Stimulated activated naive CD4-positive, alpha-beta T cell treated with Interleukin-2 at 50 U/mL for 16 hours (primary cell): ENCODE data around the gene FAM32A.

Experiments
- DNase-seq: peaks from one replicate; lab custom pipeline; 2025; lab: John Stamatoyannopoulos, UW

The FAM32A gene

DNA sequence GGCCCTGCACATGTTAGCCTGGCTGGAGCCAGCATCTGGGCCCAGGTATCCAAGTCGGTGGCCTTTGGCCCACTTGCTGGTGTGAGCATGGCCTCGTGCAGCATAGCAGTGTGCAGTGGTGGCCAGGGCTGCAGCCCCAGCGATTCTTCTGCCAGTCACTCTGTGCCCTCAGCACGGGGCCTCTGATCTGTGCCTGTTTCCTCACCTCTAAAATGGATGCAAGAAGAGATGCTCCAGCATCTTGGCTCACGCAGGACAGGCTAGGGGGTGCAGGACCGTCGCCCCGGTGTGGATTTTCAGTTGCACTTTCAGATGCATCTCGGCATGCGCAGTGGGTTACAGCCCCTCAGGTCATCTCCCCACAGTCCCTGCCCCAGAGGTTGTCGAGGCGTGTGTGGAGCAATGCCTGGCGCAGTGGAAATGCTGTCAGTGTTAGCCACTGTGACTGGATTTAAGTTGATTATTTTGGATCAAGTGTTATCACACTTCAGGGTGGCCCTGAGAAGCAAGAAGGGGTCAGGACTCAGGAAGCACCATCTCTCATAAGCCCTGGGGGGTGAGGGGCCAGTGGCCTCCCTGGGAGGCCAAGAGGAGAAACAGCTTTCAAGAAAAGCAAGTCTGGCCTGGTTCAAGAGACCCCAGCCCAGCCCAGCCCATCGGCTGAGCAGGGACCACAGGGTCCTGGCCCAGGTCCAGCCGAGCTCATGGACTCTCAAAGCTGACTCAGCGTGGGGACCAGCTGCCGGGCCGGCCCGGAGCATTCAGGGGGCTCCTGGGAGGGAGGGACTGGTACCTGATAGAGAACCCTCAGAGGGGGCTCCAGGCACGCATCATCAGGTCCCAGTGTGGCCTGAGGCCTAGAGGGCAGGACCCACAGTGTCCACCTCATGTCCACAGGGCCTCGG lies 40.3 kb downstream of the FAM32A start:
- no peak for DNase-seq

DNA sequence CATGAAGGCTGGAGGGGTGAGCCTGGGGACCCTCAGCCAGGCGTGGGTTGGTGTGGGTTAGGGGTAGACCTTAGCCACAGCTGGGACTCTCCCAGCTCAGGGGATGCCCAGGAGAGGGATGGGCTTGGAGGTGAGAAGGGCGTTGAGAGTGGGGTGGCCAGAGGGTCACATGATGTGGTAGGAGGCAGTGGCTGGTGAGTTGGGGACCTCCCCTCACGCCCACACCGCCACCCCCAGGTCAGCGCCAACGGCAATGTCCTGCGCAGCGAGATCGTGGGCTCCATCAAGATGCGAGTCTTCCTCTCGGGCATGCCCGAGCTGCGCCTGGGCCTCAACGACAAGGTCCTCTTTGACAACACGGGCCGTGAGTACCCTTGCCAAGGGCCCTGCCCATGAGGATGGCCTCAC lies 41.0 kb downstream of the FAM32A start:
- DNase-seq: no peak

DNA sequence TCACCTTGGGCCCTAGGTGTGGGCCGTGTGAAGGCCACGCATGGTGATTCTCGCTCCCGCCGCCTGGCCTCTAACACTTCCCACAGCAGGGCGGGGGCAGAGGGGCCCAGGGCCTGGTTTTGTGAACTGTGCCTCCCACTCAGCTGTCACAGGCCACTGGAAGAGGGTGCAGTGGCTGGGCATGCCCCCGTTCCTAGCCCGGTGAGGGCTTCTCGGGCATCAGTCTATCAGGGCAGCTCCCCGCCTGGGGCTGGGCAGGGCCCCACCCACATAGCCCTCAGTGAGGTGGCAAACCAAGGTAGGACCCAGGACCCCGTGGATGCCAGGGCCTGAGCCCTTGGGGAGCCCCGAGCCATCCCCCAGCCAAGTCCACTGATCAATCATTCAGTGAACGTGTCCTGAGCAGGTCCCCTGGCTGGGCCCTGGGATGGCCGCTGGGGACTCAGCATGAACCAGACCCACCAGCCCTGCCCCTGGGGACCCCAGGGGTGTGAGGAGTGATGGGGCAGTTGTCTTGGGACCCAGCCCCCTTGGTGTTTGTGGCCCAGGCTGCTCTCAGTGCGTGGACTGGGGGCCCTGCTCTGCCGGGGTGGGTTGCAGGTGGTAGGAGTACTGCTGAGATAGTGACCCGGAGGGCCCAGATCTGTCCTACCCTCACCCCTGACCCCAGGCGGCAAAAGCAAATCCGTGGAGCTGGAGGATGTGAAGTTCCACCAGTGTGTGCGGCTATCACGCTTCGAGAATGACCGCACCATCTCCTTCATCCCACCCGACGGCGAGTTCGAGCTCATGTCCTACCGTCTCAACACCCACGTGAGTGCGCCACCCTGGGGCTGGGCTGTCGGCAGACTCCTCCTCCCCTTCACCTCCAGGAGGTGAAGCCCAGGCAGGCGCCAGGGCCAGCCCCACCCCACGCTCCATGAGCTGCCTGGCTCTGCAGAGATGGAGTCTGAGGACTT lies 41.9 kb downstream of the FAM32A start:
- no peak for DNase-seq

DNA sequence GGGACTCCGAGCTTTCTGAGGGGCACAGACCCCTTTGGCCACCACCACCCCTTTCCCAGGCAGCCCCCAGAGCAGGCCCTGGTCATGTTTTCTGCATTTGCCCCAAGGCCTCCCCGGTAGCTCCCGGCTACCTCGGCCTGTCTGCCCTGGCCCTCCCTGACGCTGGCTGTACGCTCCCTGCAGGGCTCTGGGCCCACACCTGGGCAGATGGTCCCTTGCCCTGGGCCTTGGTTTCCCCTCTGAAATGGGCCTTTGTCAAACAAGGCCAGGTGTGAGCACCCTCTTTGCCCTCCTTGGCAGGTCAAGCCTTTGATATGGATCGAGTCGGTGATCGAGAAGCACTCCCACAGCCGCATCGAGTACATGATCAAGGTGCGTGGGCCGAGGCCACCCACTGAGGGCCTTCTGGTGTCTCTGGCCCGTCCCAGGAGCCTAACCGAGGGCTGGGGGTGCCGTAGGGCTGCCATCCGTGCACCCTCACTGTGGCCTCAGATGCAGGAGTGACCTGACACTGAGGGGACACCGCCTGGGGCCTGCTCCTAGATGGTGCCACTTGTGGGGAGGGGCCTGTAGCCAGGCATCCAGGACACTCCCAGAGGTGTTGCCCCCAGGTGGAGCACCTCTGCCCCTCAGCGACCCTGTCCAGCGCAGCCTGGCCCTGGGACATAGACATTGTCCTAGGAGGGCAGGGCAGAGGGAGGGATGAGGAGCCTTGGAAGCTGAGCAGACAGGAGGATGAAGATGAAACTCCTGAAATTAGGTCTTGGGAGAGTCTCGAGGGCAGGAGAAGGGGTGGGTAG lies 42.8 kb downstream of the FAM32A start:
- DNase-seq: no peak

DNA sequence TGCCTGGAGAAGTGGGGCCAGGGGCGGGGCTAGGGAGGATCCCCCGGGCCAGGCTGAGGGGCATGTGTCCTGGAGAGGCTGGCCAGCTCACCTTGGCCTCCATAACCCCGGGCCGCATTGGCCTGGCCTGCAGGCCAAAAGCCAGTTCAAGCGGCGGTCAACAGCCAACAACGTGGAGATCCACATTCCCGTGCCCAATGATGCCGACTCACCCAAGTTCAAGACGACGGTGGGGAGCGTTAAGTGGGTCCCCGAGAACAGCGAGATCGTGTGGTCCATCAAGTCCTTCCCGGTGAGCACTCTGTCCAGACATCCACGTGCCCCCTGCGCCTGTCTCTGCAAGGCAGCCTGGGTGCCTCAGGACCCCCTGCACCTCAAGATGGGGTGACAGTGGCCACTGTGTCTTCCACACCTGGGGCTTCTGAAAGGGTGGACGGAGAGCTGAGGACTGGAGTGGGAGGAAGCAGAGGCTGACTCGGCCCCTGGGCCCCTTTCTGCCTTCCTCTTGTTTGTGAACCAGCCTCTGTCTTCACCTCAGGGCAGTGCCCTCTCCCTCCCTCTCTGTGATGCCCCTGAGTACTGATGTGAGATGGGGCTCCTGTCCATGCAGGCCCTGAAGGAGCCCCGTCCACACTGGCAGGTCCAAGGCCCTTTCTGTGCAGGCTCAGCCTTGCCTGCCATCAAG lies 43.6 kb downstream of the FAM32A start:
- no peak for DNase-seq

DNA sequence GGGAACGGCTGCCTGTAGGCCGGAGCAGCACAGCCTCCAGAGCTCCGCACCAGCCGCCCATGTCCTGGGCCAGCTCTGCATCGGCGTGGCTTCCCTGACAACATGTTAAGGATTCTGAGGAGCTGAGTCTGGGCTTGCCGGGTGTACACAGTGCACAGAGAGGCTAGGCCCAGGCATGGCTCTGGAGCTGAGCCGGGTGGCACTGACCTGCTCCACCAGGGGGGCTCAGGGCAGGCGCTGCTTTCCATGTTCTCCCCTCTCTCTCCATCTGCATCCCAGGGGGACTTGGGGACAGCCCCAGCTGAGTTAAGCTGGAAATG lies 44.1 kb downstream of the FAM32A start:
- no peak for DNase-seq

DNA sequence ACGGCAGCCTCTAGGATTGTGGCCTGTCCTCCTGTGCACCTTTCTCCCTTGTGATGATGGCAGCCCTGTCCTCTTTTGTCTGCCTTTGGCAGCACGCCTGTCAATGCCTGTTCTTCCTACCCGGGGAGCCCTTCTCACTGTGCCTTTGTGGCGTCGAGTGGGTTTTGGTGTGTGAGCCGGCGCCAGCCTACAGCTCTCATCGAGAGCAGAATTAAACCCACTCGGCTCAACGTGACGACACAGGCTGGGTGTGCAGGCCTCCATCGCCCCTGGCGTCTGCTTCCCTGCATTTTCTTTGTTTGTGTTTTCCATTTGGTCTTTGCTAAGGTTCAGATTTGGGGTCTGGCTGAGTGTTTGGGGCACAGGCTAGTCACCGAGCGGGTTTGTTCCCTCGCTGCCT lies 46.9 kb downstream of the FAM32A start:
- no peak for DNase-seq

DNA sequence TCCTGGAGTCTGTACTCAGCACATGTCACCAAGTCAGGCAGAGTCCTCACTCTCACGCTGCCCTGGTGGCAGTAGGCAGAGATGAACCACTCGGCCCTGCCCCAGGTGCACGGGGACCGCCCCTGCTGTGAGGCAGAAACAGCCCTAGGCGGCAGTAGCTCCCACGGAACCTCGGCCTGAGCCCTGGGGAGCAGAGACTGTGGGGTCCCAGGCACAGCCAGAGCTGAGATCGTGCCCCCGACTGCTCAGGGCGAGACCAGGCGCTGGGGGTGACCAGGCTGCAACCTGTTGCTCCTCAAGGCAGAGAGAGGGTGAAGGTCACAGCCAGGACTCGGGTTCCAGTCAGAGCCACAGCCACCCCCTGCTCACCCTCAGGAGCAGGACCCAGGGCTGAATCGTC lies 47.4 kb downstream of the FAM32A start:
- DNase-seq: no peak

DNA sequence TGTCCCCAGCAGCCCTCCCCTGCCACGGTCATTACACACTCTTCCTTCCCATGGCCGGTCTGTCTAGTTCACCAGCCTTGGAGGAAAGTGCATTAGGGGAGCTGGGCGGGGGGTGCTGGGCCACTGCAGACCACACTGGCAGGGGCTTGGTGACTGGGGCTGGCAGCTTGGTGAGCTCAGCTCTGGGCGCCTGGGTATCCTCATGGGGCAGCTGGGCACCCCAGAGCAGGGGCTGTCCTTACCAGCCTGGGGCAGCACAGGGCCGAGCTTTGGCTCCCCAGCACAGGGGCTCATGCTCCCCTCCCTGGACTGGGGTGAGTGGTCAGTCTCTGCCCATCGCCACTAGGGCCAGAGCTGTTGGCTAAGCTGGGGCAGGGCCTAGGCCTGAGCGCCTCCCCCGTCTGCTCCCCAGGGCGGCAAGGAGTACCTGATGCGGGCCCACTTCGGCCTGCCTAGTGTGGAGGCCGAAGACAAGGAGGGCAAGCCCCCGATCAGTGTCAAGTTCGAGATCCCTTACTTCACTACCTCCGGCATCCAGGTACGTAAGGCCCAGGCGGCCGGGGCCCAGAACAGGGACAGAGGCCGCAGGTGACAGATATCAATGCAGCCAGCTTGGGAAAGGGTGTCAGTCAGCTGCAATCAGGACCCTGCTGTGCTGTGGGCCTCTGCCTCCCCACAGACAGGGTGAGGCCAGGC lies 48.0 kb downstream of the FAM32A start:
- DNase-seq: no peak

DNA sequence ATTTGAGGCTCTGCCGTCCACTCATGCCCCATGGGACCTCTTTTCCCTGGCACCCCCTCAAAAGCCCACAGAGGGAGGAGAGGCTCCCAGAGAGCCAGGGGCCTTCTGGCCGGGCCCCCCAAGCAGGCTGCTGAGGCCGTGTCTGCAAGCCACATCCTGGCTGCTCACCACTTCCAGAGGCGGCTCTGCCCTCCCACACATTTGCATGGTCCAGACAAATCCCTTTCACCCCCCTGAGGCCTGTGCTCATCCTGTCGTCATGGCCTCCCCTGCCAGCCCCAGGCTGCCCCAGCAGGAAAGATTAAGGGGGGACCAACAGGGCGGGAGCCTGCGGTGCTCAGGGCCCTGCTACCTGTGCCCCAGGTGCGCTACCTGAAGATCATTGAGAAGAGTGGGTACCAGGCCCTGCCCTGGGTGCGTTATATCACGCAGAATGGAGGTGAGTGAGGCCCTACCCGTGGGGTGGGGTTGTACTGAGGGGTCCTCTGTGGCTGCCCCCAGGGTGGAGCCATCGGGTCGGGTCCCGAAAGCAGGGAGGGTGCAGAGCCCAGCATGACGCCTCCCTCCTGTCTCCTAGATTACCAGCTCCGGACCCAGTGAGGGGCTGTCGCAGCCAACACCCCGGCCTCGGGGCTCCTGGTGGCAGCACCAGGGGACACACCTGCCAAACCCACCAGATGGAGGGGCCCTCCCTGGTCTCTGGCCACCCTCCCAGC lies 48.8 kb downstream of the FAM32A start:
- no peak for DNase-seq

DNA sequence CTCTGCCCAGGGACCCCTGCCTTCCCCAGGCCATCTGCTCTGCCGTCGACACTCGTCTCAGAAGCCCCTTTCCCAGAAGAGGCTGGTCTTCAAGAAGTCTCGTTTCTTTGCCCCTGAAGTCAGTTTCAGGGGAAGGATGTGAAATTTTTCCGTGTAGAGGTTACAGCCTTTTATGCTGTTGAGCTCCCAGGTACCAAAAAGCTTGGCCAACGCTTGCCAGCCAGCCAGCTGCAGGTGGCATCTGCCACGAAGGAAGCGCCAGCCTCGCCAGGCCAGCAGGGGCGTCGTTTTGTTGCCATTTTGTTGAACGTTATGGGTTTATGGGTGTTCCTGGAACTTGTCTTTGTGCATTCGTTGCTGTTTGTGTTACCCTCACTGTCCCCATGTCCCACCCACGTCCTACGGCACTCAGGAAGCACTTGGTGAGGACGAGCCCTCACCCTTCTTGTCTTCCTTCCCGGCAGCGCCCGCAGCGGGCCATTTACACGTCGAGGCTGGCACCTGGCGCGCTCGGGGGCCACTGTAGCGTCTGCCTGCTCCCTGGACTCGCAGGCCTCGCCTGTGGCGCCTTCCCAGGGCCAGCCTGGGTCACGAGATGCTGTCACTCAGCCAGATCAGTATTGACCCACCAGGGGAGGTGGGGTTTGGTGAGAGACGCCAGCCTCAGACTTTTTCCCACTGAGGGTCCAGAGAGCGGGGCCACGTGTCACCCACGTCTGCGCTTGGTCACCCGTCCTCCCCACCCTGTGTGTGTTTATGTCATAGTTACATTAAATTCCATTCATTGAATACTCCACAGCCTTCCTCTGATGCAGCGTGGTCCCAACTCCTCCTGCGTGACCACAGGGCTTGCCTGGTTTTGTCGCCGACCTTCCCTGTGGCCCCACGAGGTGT lies 49.6 kb downstream of the FAM32A start:
- no peak for DNase-seq

DNA sequence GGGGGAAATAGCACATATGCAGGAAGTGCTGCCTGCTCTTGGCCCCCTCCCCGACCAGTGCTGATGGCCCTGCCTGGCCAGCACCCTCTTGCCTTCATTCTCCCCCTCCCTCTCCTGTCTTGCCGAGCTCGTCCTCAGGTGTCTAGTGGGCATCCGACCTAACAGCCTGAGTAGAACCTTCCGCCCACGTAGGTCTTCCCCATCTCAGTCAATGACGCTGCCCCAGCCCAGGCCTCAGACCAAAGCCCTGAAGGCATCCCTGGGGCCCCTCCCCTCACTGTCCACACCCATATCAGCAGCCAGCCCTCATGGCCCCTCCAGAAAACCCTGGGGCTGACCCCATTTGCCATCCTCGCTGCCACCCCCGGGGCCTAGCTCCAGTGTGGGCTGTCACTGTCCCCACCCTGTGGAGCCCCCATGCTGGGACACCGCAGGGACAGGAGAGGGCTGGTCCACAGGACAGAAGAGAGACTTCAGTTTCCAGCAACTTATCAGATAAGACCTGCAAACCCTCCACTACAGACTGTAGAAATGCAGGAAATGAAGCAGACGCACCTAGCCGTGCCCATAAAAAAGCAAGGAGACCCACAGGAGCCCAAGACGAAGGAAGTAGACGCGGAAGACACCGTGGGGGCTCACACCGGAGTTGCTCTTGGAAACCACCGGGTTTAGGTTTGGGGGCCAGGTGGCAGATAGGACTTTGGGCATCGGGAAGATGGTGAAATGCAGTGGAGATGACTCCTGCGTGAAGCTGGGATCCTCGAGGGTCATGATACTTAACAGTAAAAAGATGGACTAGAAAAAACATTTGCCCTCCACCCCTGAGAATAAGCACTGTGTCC lies 50.8 kb downstream of the FAM32A start:
- DNase-seq: no peak
